ENCODE data around the gene OR52D1.

DNA sequence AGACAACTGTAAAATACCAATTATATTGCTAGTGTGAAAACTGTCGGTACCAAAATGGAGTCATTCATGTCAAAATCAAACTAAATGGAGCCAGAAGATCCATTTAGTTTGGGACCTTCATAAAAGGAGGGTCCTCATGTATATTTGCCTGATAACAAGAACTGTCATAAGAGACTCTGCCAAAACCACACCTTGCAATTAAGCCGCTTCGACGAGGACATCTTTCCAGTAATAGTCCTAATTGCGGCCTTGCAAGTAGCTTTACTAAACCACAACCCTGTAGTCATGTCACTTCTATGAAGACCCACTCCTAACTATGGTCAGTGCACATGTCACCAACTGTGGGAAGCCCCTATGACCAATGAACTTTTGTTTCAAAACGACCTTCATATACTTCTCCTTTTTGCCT, 11.9 kb downstream of the OR52D1 start:
- TF ChIP-seq L3MBTL2 (conservative IDR thresholded peaks at IDR 0.05) (no peak), SP1 (IDR thresholded peaks at IDR 0.05) (no peak), FOXK2 (IDR thresholded peaks at IDR 0.05) (no peak), FOXM1 (IDR thresholded peaks at IDR 0.05; ENCODE audit: borderline replicate concordance) (no peak), ZNF384 (IDR thresholded peaks at IDR 0.05) (no peak), SUZ12 (IDR thresholded peaks at IDR 0.05) (no peak), ELF4 (IDR thresholded peaks at IDR 0.05) (no peak), LEF1 (IDR thresholded peaks at IDR 0.05; ENCODE audit: borderline replicate concordance) (no peak), BHLHE40 (IDR thresholded peaks at IDR 0.05; ENCODE audit: borderline replicate concordance) (no peak), TARDBP (IDR thresholded peaks at IDR 0.05) (no peak), FOXA1 (IDR thresholded peaks at IDR 0.05) (no peak), NFRKB (IDR thresholded peaks at IDR 0.05) (no peak), ARNT (IDR thresholded peaks at IDR 0.05) (no peak), HDGF (IDR thresholded peaks at IDR 0.05; ENCODE audit: borderline replicate concordance) (no peak)

Measured in HEK293T (cell line).